ENCODE results near the gene PLEKHG5. TPM values are rescaled to one million over a fixed set of nuclear protein-coding genes. Genes with fewer than 3 reads are reported as not detected.

Gene PLEKHG5
- total and polyA plus RNA-seq, 2 experiments from 2014 or later = 9.6 to 34.8 TPM

- Histone ChIP-seq H3K36me3 (peaks cover 7% of the 10 kb centered on the region), H3K27ac (no peak within 1 kb of the TSS), H3K4me1 (ENCODE audit: low read depth) (no peaks in the 10 kb centered on the region), H3K4me3 (no peak within 1 kb of the TSS), H3K27me3 (peaks cover 9% of the 10 kb centered on the region), H3K9me3 (ENCODE audit: low read depth) (no peaks in the 10 kb centered on the region)
- no peak for DNase-seq (ENCODE audit: low read depth in 1 of 2, low spot score in 1 of 2)
- TF ChIP-seq, protein P1, sequence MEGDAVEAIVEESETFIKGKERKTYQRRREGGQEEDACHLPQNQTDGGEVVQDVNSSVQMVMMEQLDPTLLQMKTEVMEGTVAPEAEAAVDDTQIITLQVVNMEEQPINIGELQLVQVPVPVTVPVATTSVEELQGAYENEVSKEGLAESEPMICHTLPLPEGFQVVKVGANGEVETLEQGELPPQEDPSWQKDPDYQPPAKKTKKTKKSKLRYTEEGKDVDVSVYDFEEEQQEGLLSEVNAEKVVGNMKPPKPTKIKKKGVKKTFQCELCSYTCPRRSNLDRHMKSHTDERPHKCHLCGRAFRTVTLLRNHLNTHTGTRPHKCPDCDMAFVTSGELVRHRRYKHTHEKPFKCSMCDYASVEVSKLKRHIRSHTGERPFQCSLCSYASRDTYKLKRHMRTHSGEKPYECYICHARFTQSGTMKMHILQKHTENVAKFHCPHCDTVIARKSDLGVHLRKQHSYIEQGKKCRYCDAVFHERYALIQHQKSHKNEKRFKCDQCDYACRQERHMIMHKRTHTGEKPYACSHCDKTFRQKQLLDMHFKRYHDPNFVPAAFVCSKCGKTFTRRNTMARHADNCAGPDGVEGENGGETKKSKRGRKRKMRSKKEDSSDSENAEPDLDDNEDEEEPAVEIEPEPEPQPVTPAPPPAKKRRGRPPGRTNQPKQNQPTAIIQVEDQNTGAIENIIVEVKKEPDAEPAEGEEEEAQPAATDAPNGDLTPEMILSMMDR (IDR thresholded peaks at IDR 0.05; ENCODE audit: low read depth, low read length) = no peak
Observed at GRCh38 chr1:6466023-6466422, 25.4 kb downstream of the PLEKHG5 start, which contains the start of gene TNFRSF25. Gene TNFRSF25, minus strand, starts transcription at chr1:6466173. Its CDS starts 66 bp downstream, at chr1:6466107.

- Histone ChIP-seq H3K4me1 (ENCODE audit: low read depth) (no peaks in the 10 kb centered on the region), H3K27me3 (peaks cover 9% of the 10 kb centered on the region), H3K9me3 (ENCODE audit: low read depth) (no peaks in the 10 kb centered on the region), H3K4me3 (no peak overlapping the region), H3K36me3 (peaks cover 7% of the 10 kb centered on the region), H3K27ac (no peak overlapping the region)
- TF ChIP-seq, protein P1 (IDR thresholded peaks at IDR 0.05; ENCODE audit: low read depth, low read length) = no peak
- no peak for DNase-seq (ENCODE audit: low read depth in 1 of 2, low spot score in 1 of 2)
Observed at GRCh38 chr1:6465461-6466005, 25.9 kb downstream of the PLEKHG5 start.

DNA sequence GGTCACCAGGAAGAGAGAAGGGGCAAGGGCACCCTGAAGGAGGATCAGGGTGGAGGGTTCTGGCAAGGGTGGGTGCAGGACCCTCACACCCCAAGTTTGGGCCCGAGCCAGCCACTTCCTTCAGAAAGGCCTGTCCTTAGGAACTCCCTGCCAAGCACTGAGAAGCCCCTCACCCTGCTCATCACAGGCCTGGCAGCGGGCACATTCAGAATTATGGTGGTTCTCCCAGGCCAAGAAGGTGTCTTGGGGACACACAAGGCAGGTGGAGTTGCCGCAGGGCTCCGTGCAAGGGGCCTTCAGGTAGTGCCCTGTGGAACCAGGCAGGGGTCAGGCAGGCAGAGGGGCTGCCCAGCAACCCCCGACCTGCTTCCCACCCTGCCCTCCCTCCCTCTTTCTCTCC is 26.6 kb downstream of the PLEKHG5 start:
- DNase-seq (ENCODE audit: low read depth in 1 of 2, low spot score in 1 of 2) = no peak
- TF ChIP-seq, protein P1 (IDR thresholded peaks at IDR 0.05; ENCODE audit: low read depth, low read length) = no peak
- peaks cover 9% of the 10 kb centered on the region for H3K27me3 ChIP-seq
- H3K4me3 ChIP-seq = no peak overlapping the region
- H3K9me3 ChIP-seq (ENCODE audit: low read depth) = no peaks in the 10 kb centered on the region
- H3K4me1 ChIP-seq (ENCODE audit: low read depth) = no peaks in the 10 kb centered on the region
- peaks cover under 1% of the 10 kb centered on the region for H3K36me3 ChIP-seq
- no peak overlapping the region for H3K27ac ChIP-seq

GRCh38 chr1:6464514-6464836 is 27.0 kb downstream of the PLEKHG5 start:
- TF ChIP-seq, protein P1 (IDR thresholded peaks at IDR 0.05; ENCODE audit: low read depth, low read length) = no peak
- Histone ChIP-seq H3K9me3 (ENCODE audit: low read depth) (no peaks in the 10 kb centered on the region), H3K4me1 (ENCODE audit: low read depth) (no peaks in the 10 kb centered on the region), H3K27ac (no peak overlapping the region), H3K4me3 (no peak overlapping the region), H3K36me3 (no peaks in the 10 kb centered on the region), H3K27me3 (peaks cover 9% of the 10 kb centered on the region)
- no peak for DNase-seq (ENCODE audit: low read depth in 1 of 2, low spot score in 1 of 2)

- DNase-seq (ENCODE audit: low read depth in 1 of 2, low spot score in 1 of 2) = no peak
- Histone ChIP-seq H3K36me3 (no peaks in the 10 kb centered on the region), H3K27me3 (peaks cover 9% of the 10 kb centered on the region), H3K9me3 (ENCODE audit: low read depth) (no peaks in the 10 kb centered on the region), H3K27ac (no peak overlapping the region), H3K4me1 (ENCODE audit: low read depth) (no peaks in the 10 kb centered on the region), H3K4me3 (no peak overlapping the region)
- TF ChIP-seq, protein P1 (IDR thresholded peaks at IDR 0.05; ENCODE audit: low read depth, low read length) = no peak
Observed at GRCh38 chr1:6463120-6463412, 28.4 kb downstream of the PLEKHG5 start.

All from cardiac muscle cell (in vitro differentiated cells and primary cell).